ENCODE measurements around the gene GPS2. TPM values are rescaled to one million over a fixed set of nuclear protein-coding genes. Genes with fewer than 3 reads are reported as not detected.

GPS2 gene
- total RNA-seq, 1 experiment from 2014 or later: 62.6 TPM

DNA sequence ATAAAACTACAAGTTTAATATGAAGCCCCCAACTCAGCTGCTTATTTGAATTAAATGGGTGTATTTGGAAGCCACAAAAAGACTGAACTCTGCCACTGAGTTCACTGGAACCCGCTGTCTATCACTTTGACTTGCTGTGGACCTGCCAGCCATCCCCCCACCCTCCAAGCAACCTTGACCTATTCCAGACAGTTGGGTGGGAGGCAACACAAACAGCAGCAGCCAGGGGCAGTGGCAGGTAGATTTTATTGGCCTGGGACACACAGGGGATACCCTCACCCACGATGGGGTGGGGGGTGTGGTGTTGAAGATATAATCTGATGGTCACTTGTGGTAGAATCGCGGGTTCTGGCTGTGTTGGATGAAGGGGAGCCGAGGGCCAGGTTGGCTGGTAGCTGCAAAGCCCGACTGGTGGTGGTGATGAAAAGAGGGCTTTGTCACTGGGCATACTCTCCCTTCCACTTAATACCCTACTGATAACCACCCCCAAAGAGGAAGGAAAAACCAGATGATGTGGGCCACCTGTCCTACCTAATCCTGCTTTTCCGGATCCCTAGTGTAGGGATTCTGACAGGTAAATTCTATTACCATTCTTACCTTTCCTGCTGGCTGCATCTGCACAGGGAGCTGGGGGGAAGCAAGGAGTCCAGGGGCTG lies 2.6 kb downstream of the GPS2 start:
- no peaks in the 10 kb centered on the region for H3K9me3 Mint-ChIP-seq
- no peak overlapping the region for H2BK15ac ChIP-seq (ENCODE audit: low read depth, low read length)
- H2BK20ac ChIP-seq (ENCODE audit: low read depth, low read length, poor library complexity, severe bottlenecking): no peak overlapping the region
- no peaks in the 10 kb centered on the region for H3K79me1 ChIP-seq (ENCODE audit: insufficient read depth, low read depth, low read length, poor library complexity, severe bottlenecking)
- peaks cover 21% of the 10 kb centered on the region for H3K79me2 ChIP-seq (ENCODE audit: insufficient read depth, low read length)
- no peak overlapping the region for H3K27ac ChIP-seq (ENCODE audit: insufficient read length, low read depth, low read length)
- no CpG with 5 or more reads among the region's 7 CpGs for WGBS (ENCODE audit: extremely low coverage, insufficient read length, low lambda C conversion rate)
- no peaks in the 10 kb centered on the region for H3K9me3 ChIP-seq (ENCODE audit: control insufficient read depth, low read depth, low read length)
- H2BK120ac ChIP-seq (ENCODE audit: low read depth, low read length, poor library complexity, severe bottlenecking): no peak overlapping the region
- peaks cover 2% of the 10 kb centered on the region; the same call in 1 of the 2 replicates for H3K4me1 ChIP-seq (ENCODE audit: insufficient read depth, low read length)
- no peaks in the 10 kb centered on the region for H3K27me3 ChIP-seq (ENCODE audit: insufficient read depth, low read length)
- H3K18ac ChIP-seq (ENCODE audit: insufficient read length, low read depth, low read length): no peak overlapping the region
- no peak overlapping the region for H2BK12ac ChIP-seq (ENCODE audit: insufficient read length, low read depth, low read length)
- peak overlapping the region in 2 of 3 experiments; percentile 60 to 70; a peak in 3 of 7 replicates for H3K27ac Mint-ChIP-seq
- H3K4me3 Mint-ChIP-seq: peak overlapping the region; percentile 69 to 71; a peak in 2 of 5 replicates
- no peak overlapping the region for H2AK5ac ChIP-seq (ENCODE audit: insufficient read length, low read length)
- TF ChIP-seq, protein P1, sequence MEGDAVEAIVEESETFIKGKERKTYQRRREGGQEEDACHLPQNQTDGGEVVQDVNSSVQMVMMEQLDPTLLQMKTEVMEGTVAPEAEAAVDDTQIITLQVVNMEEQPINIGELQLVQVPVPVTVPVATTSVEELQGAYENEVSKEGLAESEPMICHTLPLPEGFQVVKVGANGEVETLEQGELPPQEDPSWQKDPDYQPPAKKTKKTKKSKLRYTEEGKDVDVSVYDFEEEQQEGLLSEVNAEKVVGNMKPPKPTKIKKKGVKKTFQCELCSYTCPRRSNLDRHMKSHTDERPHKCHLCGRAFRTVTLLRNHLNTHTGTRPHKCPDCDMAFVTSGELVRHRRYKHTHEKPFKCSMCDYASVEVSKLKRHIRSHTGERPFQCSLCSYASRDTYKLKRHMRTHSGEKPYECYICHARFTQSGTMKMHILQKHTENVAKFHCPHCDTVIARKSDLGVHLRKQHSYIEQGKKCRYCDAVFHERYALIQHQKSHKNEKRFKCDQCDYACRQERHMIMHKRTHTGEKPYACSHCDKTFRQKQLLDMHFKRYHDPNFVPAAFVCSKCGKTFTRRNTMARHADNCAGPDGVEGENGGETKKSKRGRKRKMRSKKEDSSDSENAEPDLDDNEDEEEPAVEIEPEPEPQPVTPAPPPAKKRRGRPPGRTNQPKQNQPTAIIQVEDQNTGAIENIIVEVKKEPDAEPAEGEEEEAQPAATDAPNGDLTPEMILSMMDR (conservative IDR thresholded peaks at IDR 0.05): no peak
- no peaks in the 10 kb centered on the region; the same call in 1 of the 2 replicates for H3K27me3 Mint-ChIP-seq (ENCODE audit: low read depth)
- H3T11ph ChIP-seq (ENCODE audit: low read length): no peak overlapping the region
- H2BK5ac ChIP-seq (ENCODE audit: insufficient read length, low read length): no peak overlapping the region
- peaks cover 50 to 74% (median 70%) of the 10 kb centered on the region in 3 experiments for H3K36me3 Mint-ChIP-seq (ENCODE audit: insufficient read depth in 1 of 3, low read depth in 3 of 3)
- H3K23ac ChIP-seq (ENCODE audit: insufficient read length, low read depth, low read length): no peak overlapping the region
- H3K4me1 Mint-ChIP-seq: peaks cover 38 to 39% of the 10 kb centered on the region in 2 experiments
- no peak overlapping the region for H4K91ac ChIP-seq (ENCODE audit: insufficient read length, low read depth, low read length)
- H4K8ac ChIP-seq (replicated peaks; ENCODE audit: insufficient read length, low read depth, low read length): no peak overlapping the region
- H3K4ac ChIP-seq (ENCODE audit: low read depth, low read length): no peak overlapping the region
- H3K23me2 ChIP-seq (ENCODE audit: insufficient read length, low read depth, low read length, poor library complexity, severe bottlenecking): peaks cover 19% of the 10 kb centered on the region
- no peak overlapping the region for H3K9ac ChIP-seq (ENCODE audit: extremely low read depth, insufficient read length, low read length)
- H4K20me1 ChIP-seq (ENCODE audit: control insufficient read depth, insufficient read depth, insufficient read length): no peaks in the 10 kb centered on the region
- no peak overlapping the region for H3K4me2 ChIP-seq (ENCODE audit: insufficient read depth, insufficient read length, low read length)
- no peak overlapping the region for H3K56ac ChIP-seq (ENCODE audit: insufficient read length, low read depth, low read length)
- no peak overlapping the region for H2AFZ ChIP-seq (ENCODE audit: low read length)
- no peak overlapping the region for H4K5ac ChIP-seq (ENCODE audit: insufficient read length, low read depth, low read length)
- DNase-seq: no peak
- H3K14ac ChIP-seq (ENCODE audit: insufficient read depth, low read length): no peak overlapping the region

Data from H9 (cell line).